Naive thymus-derived CD4-positive, alpha-beta T cell (primary cell): ENCODE data around the gene CABP7. TPM values are rescaled to one million over a fixed set of nuclear protein-coding genes. Genes with fewer than 3 reads are reported as not detected.

Source experiments
- ATAC-seq: fragments of 150-1000 bp; cut with Tn5 transposase; 2 replicates; pipeline ENCODE4 v1.10.0; 2021; ENCODE audit warnings: mild to moderate bottlenecking, moderate library complexity
- CTCF ChIA-PET: fragments of 350-600 bp; sonication (Branson Sonifier 250); formaldehyde crosslinking; loops from one replicate; lab custom pipeline; 2021; ENCODE audit warnings: antibody characterized with exemption; lab: Charles Lee
- POLR2A ChIA-PET: fragments of 350-600 bp; sonication (Branson Sonifier 250); formaldehyde crosslinking; loops from one replicate; lab custom pipeline; 2021; ENCODE audit warnings: antibody characterized with exemption, inconsistent platforms; lab: Charles Lee
- DNase-seq, 9 donors: peaks; one replicate each; pipeline versions ENCODE4 v3.0.0 to v3.0.0-alpha.2; 2020 to 2022; ENCODE audit warnings: mixed read lengths in 1 of 9
- H3K27ac ChIP-seq: one replicate; pipeline ENCODE4 v1.7.0; 2013; ENCODE audit warnings: mild to moderate bottlenecking, low read depth, low read length, moderate library complexity
- H3K27me3 ChIP-seq, 2 donors: one replicate each; pipeline ENCODE4 v1.7.0; 2013; ENCODE audit warnings: low read length in 2 of 2, mild to moderate bottlenecking in 2 of 2, moderate library complexity in 2 of 2; ENCODE audit not compliant: control insufficient read depth in 2 of 2, insufficient read depth in 2 of 2
- H3K36me3 ChIP-seq, 3 experiments: 1 replicate in 2 of 3; 2 replicates in 1 of 3; pipeline ENCODE4 v1.7.0; 2013; ENCODE audit warnings: low read length in 3 of 3, mild to moderate bottlenecking in 3 of 3, moderate library complexity in 1 of 3; ENCODE audit not compliant: insufficient read depth in 3 of 3, control insufficient read depth in 2 of 3
- H3K4me1 ChIP-seq, 2 donors: one replicate each; pipeline ENCODE4 v1.7.0; 2013; ENCODE audit warnings: low read length in 2 of 2, mild to moderate bottlenecking in 2 of 2, moderate library complexity in 1 of 2; ENCODE audit not compliant: control insufficient read depth in 2 of 2, insufficient read depth in 2 of 2
- H3K4me3 ChIP-seq: 2 replicates; pipeline ENCODE4 v1.7.0; 2013; ENCODE audit warnings: mild to moderate bottlenecking, low read length
- H3K9me3 ChIP-seq, 3 experiments: 1 replicate in 2 of 3; 2 replicates in 1 of 3; pipeline ENCODE4 v1.7.0; 2013; ENCODE audit warnings: low read length in 3 of 3; ENCODE audit not compliant: control insufficient read depth in 2 of 3
- H3K27ac Mint-ChIP-seq, 9 donors: one replicate each; pipeline ENCODE4 v1.8.0; 2020 to 2022; ENCODE audit warnings: mixed read lengths in 9 of 9, mild to moderate bottlenecking in 8 of 9, moderate library complexity in 5 of 9, inconsistent platforms in 2 of 9
- H3K27me3 Mint-ChIP-seq, 5 donors: one replicate each; pipeline ENCODE4 v1.8.0; 2021 to 2022; ENCODE audit warnings: mixed read lengths in 5 of 5, mild to moderate bottlenecking in 1 of 5
- H3K36me3 Mint-ChIP-seq, 5 donors: one replicate each; pipeline ENCODE4 v1.8.0; 2020 to 2022; ENCODE audit warnings: mixed read lengths in 5 of 5, mild to moderate bottlenecking in 3 of 5, inconsistent platforms in 1 of 5
- H3K4me1 Mint-ChIP-seq, 7 donors: one replicate each; pipeline ENCODE4 v1.8.0; 2020 to 2022; ENCODE audit warnings: mixed read lengths in 7 of 7, mild to moderate bottlenecking in 3 of 7, inconsistent platforms in 1 of 7
- H3K4me3 Mint-ChIP-seq, 10 donors: one replicate each; pipeline ENCODE4 v1.8.0; 2020 to 2022; ENCODE audit warnings: mild to moderate bottlenecking in 10 of 10, mixed read lengths in 10 of 10, moderate library complexity in 6 of 10, inconsistent platforms in 2 of 10
- H3K9me3 Mint-ChIP-seq, 11 donors: one replicate each; pipeline ENCODE4 v1.8.0; 2020 to 2022; ENCODE audit warnings: mixed read lengths in 11 of 11, mild to moderate bottlenecking in 4 of 11, inconsistent platforms in 1 of 11, moderate library complexity in 1 of 11
- intact Hi-C, 2 donors: fragments of 100-400 bp; cut with micrococcal nuclease; formaldehyde crosslinking; loops; one replicate each; pipeline ENCODE4 v1.15.1; 2023
- polyA plus RNA-seq, 2 donors: library from polyadenylated mRNA; unstranded; fragments of 300-500 nt; fragmentation: Illumina TruSeq; gene quantifications; one replicate each; pipeline ENCODE4 v1.2.3, GENCODE V29; 2021
- total RNA-seq, 6 experiments: library from RNA in 5 of 6; stranded (reverse) in 5 of 6; gene quantifications; 1 replicate in 5 of 6; 2 replicates in 1 of 6; pipeline ENCODE4 v1.2.3 and lab custom pipeline; 2021 to 2026

Gene CABP7
- total and polyA plus RNA-seq, 7 experiments from 2014 or later = 0.07 to 0.42 (median 0.17) TPM; not detected in 3

GRCh38 chr22:29727131-29727523 is 7.3 kb downstream of the CABP7 start:
- peaks cover 0 to 4% (median 0%) of the 10 kb centered on the region in 3 experiments for H3K36me3 ChIP-seq
- no peaks in the 10 kb centered on the region for H3K9me3 ChIP-seq
- no peaks in the 10 kb centered on the region for H3K4me1 ChIP-seq
- no peaks in the 10 kb centered on the region for H3K4me1 Mint-ChIP-seq
- H3K27me3 Mint-ChIP-seq = peaks cover 0 to 2% (median 0%) of the 10 kb centered on the region in 5 donors
- H3K27me3 ChIP-seq = no peaks in the 10 kb centered on the region
- H3K9me3 Mint-ChIP-seq = no peaks in the 10 kb centered on the region
- H3K27ac ChIP-seq = no peak overlapping the region
- ATAC-seq (no peak), DNase-seq (no peak)
- intact Hi-C loops = no loop called here
- POLR2A ChIA-PET = no interaction called here
- H3K36me3 Mint-ChIP-seq = peaks cover 0 to 7% (median 0%) of the 10 kb centered on the region in 5 donors
- no peak overlapping the region for H3K4me3 ChIP-seq
- H3K4me3 Mint-ChIP-seq = no peak overlapping the region
- CTCF ChIA-PET = interaction anchor here (1.2 kb wide), 1 partner anchor 10 kb away, joined by 3 read pairs; no protein-coding TSS in a partner anchor
- no peak overlapping the region for H3K27ac Mint-ChIP-seq

GRCh38 chr22:29729161-29729560 is 9.4 kb downstream of the CABP7 start:
- no peak overlapping the region for H3K4me3 Mint-ChIP-seq
- ChIA-PET POLR2A (no interaction called here), CTCF (no interaction called here)
- no peaks in the 10 kb centered on the region for H3K4me1 Mint-ChIP-seq
- no peak overlapping the region for H3K27ac Mint-ChIP-seq
- H3K36me3 Mint-ChIP-seq = peaks cover 0 to 12% (median 0%) of the 10 kb centered on the region in 5 donors
- intact Hi-C loops = no loop called here
- Histone ChIP-seq H3K36me3 (peaks cover 0 to 13% (median 0%) of the 10 kb centered on the region in 3 experiments), H3K4me1 (no peaks in the 10 kb centered on the region), H3K27ac (no peak overlapping the region), H3K4me3 (no peak overlapping the region), H3K9me3 (no peaks in the 10 kb centered on the region), H3K27me3 (no peaks in the 10 kb centered on the region)
- H3K9me3 Mint-ChIP-seq = no peaks in the 10 kb centered on the region
- DNase-seq (no peak), ATAC-seq (no peak)
- no peaks in the 10 kb centered on the region for H3K27me3 Mint-ChIP-seq

GRCh38 chr22:29731058-29731850 is 11.5 kb downstream of the CABP7 start:
- Mint-ChIP-seq H3K4me1 (peaks cover 0 to 3% (median 0%) of the 10 kb centered on the region in 7 donors), H3K4me3 (no peak overlapping the region), H3K27me3 (no peaks in the 10 kb centered on the region), H3K36me3 (peaks cover 0 to 21% (median 0%) of the 10 kb centered on the region in 5 donors), H3K27ac (no peak overlapping the region), H3K9me3 (no peaks in the 10 kb centered on the region)
- CTCF ChIA-PET = no interaction called here
- no peaks in the 10 kb centered on the region for H3K27me3 ChIP-seq
- no peak overlapping the region for H3K27ac ChIP-seq
- no peaks in the 10 kb centered on the region for H3K4me1 ChIP-seq
- H3K9me3 ChIP-seq = no peaks in the 10 kb centered on the region
- no peak for DNase-seq
- ATAC-seq = no peak
- H3K4me3 ChIP-seq = no peak overlapping the region
- POLR2A ChIA-PET = no interaction called here
- H3K36me3 ChIP-seq = peaks cover 0 to 28% (median 0%) of the 10 kb centered on the region in 3 experiments
- intact Hi-C loops = no loop called here

GRCh38 chr22:29732883-29733282 is 13.1 kb downstream of the CABP7 start:
- no peak overlapping the region for H3K27ac Mint-ChIP-seq
- Histone ChIP-seq H3K36me3 (peaks cover 0 to 35% (median 0%) of the 10 kb centered on the region in 3 experiments), H3K4me1 (no peaks in the 10 kb centered on the region), H3K27ac (no peak overlapping the region), H3K27me3 (no peaks in the 10 kb centered on the region), H3K9me3 (no peaks in the 10 kb centered on the region), H3K4me3 (no peak overlapping the region)
- H3K4me3 Mint-ChIP-seq = no peak overlapping the region
- no peaks in the 10 kb centered on the region for H3K27me3 Mint-ChIP-seq
- intact Hi-C loops = no loop called here
- peaks cover 0 to 29% (median 0%) of the 10 kb centered on the region in 5 donors for H3K36me3 Mint-ChIP-seq
- peaks cover 0 to 3% (median 0%) of the 10 kb centered on the region in 7 donors for H3K4me1 Mint-ChIP-seq
- ATAC-seq (no peak), DNase-seq (no peak)
- ChIA-PET POLR2A (no interaction called here), CTCF (no interaction called here)
- H3K9me3 Mint-ChIP-seq = no peaks in the 10 kb centered on the region

- Histone ChIP-seq H3K27ac (no peak overlapping the region), H3K27me3 (no peaks in the 10 kb centered on the region), H3K4me3 (no peak overlapping the region), H3K4me1 (no peaks in the 10 kb centered on the region), H3K36me3 (peaks cover 0 to 42% (median 0%) of the 10 kb centered on the region in 3 experiments), H3K9me3 (no peaks in the 10 kb centered on the region)
- DNase-seq (no peak), ATAC-seq (peak; percentile 33)
- H3K27me3 Mint-ChIP-seq = no peaks in the 10 kb centered on the region
- H3K36me3 Mint-ChIP-seq = peaks cover 0 to 29% (median 0%) of the 10 kb centered on the region in 5 donors
- H3K4me1 Mint-ChIP-seq = peaks cover 0 to 3% (median 0%) of the 10 kb centered on the region in 7 donors
- H3K4me3 Mint-ChIP-seq = no peak overlapping the region
- no peak overlapping the region for H3K27ac Mint-ChIP-seq
- ChIA-PET POLR2A (no interaction called here), CTCF (no interaction called here)
- intact Hi-C loops = no loop called here
- H3K9me3 Mint-ChIP-seq = no peaks in the 10 kb centered on the region
These were observed 13.8 kb downstream of the CABP7 start for GRCh38 chr22:29733362-29734201.

GRCh38 chr22:29734406-29734805 is 14.6 kb downstream of the CABP7 start:
- ChIA-PET POLR2A (no interaction called here), CTCF (no interaction called here)
- no peak overlapping the region for H3K4me3 ChIP-seq
- Mint-ChIP-seq H3K9me3 (no peaks in the 10 kb centered on the region), H3K27me3 (no peaks in the 10 kb centered on the region), H3K4me3 (no peak overlapping the region), H3K36me3 (peaks cover 0 to 33% (median 0%) of the 10 kb centered on the region in 5 donors), H3K4me1 (peaks cover 0 to 3% (median 0%) of the 10 kb centered on the region in 7 donors), H3K27ac (no peak overlapping the region)
- peaks cover 0 to 48% (median 0%) of the 10 kb centered on the region in 3 experiments for H3K36me3 ChIP-seq
- intact Hi-C loops = no loop called here
- no peaks in the 10 kb centered on the region for H3K4me1 ChIP-seq
- no peak for DNase-seq
- H3K27me3 ChIP-seq = no peaks in the 10 kb centered on the region
- H3K27ac ChIP-seq = no peak overlapping the region
- no peak for ATAC-seq
- H3K9me3 ChIP-seq = no peaks in the 10 kb centered on the region
